ENCODE data around the gene CHRNA10.
"Not testable (repeated sequence)": the region's sequence is repeated elsewhere in the genome, so short reads cannot be mapped to it uniquely, and the experiment has no call there.

CHRNA10 gene

GRCh38 chr11:3659595-3660515 is 11.3 kb downstream of the CHRNA10 start:
- no peaks in the 10 kb centered on the region for H4K20me1 ChIP-seq (ENCODE audit: insufficient read depth, low read length)
- H3K4me3 ChIP-seq (ENCODE audit: low read depth, low read length, poor library complexity, severe bottlenecking): no peak overlapping the region
- peaks cover 6% of the 10 kb centered on the region for H3K36me3 ChIP-seq (ENCODE audit: insufficient read depth, low read length)
- H3K79me2 ChIP-seq (ENCODE audit: insufficient read depth, low read length): no peaks in the 10 kb centered on the region
- no peak for TF ChIP-seq EZH2 (IDR thresholded peaks at IDR 0.05; ENCODE audit: borderline replicate concordance, low read length)
- no peak for TF ChIP-seq CTCF (IDR thresholded peaks at IDR 0.05; ENCODE audit: low read length)
- H3F3A ChIP-seq (ENCODE audit: insufficient read depth, low read length): no peaks in the 10 kb centered on the region
- H3K9ac ChIP-seq (ENCODE audit: low read length): no peak overlapping the region
- H3K4me1 ChIP-seq (ENCODE audit: insufficient read depth, low read length, severe bottlenecking): no peaks in the 10 kb centered on the region
- no peak overlapping the region for H3K27ac ChIP-seq (ENCODE audit: low read depth, low read length, poor library complexity, severe bottlenecking)
- no peaks in the 10 kb centered on the region for H3K9me3 ChIP-seq (ENCODE audit: low read length)
- no peaks in the 10 kb centered on the region for H3K9me2 ChIP-seq (ENCODE audit: low read depth, low read length)
- no peaks in the 10 kb centered on the region for H3K27me3 ChIP-seq (ENCODE audit: insufficient read depth, low read length)
- no peak overlapping the region for H3K4me2 ChIP-seq (ENCODE audit: low read length)
- no peak overlapping the region for H2AFZ ChIP-seq (ENCODE audit: low read length)

- no peak overlapping the region for H3K4me2 ChIP-seq (ENCODE audit: low read length)
- H3K9ac ChIP-seq (ENCODE audit: low read length): no peak overlapping the region
- TF ChIP-seq CTCF (IDR thresholded peaks at IDR 0.05; ENCODE audit: low read length) (no peak), EZH2 (IDR thresholded peaks at IDR 0.05; ENCODE audit: borderline replicate concordance, low read length) (no peak)
- H2AFZ ChIP-seq (ENCODE audit: low read length): no peak overlapping the region
- H4K20me1 ChIP-seq (ENCODE audit: insufficient read depth, low read length): no peaks in the 10 kb centered on the region
- no peaks in the 10 kb centered on the region for H3K27me3 ChIP-seq (ENCODE audit: insufficient read depth, low read length)
- no peaks in the 10 kb centered on the region for H3K9me2 ChIP-seq (ENCODE audit: low read depth, low read length)
- H3F3A ChIP-seq (ENCODE audit: insufficient read depth, low read length): no peaks in the 10 kb centered on the region
- H3K36me3 ChIP-seq (ENCODE audit: insufficient read depth, low read length): no peaks in the 10 kb centered on the region
- no peak overlapping the region for H3K27ac ChIP-seq (ENCODE audit: low read depth, low read length, poor library complexity, severe bottlenecking)
- H3K4me1 ChIP-seq (ENCODE audit: insufficient read depth, low read length, severe bottlenecking): no peaks in the 10 kb centered on the region
- H3K79me2 ChIP-seq (ENCODE audit: insufficient read depth, low read length): no peaks in the 10 kb centered on the region
- no peaks in the 10 kb centered on the region for H3K9me3 ChIP-seq (ENCODE audit: low read length)
- H3K4me3 ChIP-seq (ENCODE audit: low read depth, low read length, poor library complexity, severe bottlenecking): no peak overlapping the region
Measured at GRCh38 chr11:3658252-3658651, 12.9 kb downstream of the CHRNA10 start.

GRCh38 chr11:3657331-3657730 is 13.9 kb downstream of the CHRNA10 start:
- H3K9ac ChIP-seq (ENCODE audit: low read length); H3K4me3 ChIP-seq (ENCODE audit: low read depth, low read length, poor library complexity, severe bottlenecking); H3F3A ChIP-seq (ENCODE audit: insufficient read depth, low read length); H3K27me3 ChIP-seq (ENCODE audit: insufficient read depth, low read length); H4K20me1 ChIP-seq (ENCODE audit: insufficient read depth, low read length); H3K4me2 ChIP-seq (ENCODE audit: low read length); H3K36me3 ChIP-seq (ENCODE audit: insufficient read depth, low read length); H3K9me3 ChIP-seq (ENCODE audit: low read length); H3K4me1 ChIP-seq (ENCODE audit: insufficient read depth, low read length, severe bottlenecking); H3K27ac ChIP-seq (ENCODE audit: low read depth, low read length, poor library complexity, severe bottlenecking); H3K79me2 ChIP-seq (ENCODE audit: insufficient read depth, low read length); H2AFZ ChIP-seq (ENCODE audit: low read length); H3K9me2 ChIP-seq (ENCODE audit: low read depth, low read length): not testable (repeated sequence)

GRCh38 chr11:3655547-3655946 is 15.6 kb downstream of the CHRNA10 start:
- Histone ChIP-seq H3K4me3 (ENCODE audit: low read depth, low read length, poor library complexity, severe bottlenecking) (no peak overlapping the region), H3K9ac (ENCODE audit: low read length) (no peak overlapping the region), H3K36me3 (ENCODE audit: insufficient read depth, low read length) (no peaks in the 10 kb centered on the region), H3K9me3 (ENCODE audit: low read length) (no peaks in the 10 kb centered on the region), H3K9me2 (ENCODE audit: low read depth, low read length) (no peaks in the 10 kb centered on the region), H4K20me1 (ENCODE audit: insufficient read depth, low read length) (no peaks in the 10 kb centered on the region), H3K4me2 (ENCODE audit: low read length) (no peak overlapping the region), H2AFZ (ENCODE audit: low read length) (no peak overlapping the region), H3K27ac (ENCODE audit: low read depth, low read length, poor library complexity, severe bottlenecking) (no peak overlapping the region), H3K27me3 (ENCODE audit: insufficient read depth, low read length) (no peaks in the 10 kb centered on the region), H3K79me2 (ENCODE audit: insufficient read depth, low read length) (no peaks in the 10 kb centered on the region), H3K4me1 (ENCODE audit: insufficient read depth, low read length, severe bottlenecking) (no peaks in the 10 kb centered on the region), H3F3A (ENCODE audit: insufficient read depth, low read length) (no peaks in the 10 kb centered on the region)
- TF ChIP-seq EZH2 (IDR thresholded peaks at IDR 0.05; ENCODE audit: borderline replicate concordance, low read length) (no peak), CTCF (IDR thresholded peaks at IDR 0.05; ENCODE audit: low read length) (no peak)

GRCh38 chr11:3652514-3652913 is 18.7 kb downstream of the CHRNA10 start:
- H3K9me2 ChIP-seq (ENCODE audit: low read depth, low read length); H2AFZ ChIP-seq (ENCODE audit: low read length); H3K9me3 ChIP-seq (ENCODE audit: low read length); H3K4me2 ChIP-seq (ENCODE audit: low read length); H3K27me3 ChIP-seq (ENCODE audit: insufficient read depth, low read length); H3K36me3 ChIP-seq (ENCODE audit: insufficient read depth, low read length); H3K79me2 ChIP-seq (ENCODE audit: insufficient read depth, low read length); H3K4me3 ChIP-seq (ENCODE audit: low read depth, low read length, poor library complexity, severe bottlenecking); H3K4me1 ChIP-seq (ENCODE audit: insufficient read depth, low read length, severe bottlenecking); H3K27ac ChIP-seq (ENCODE audit: low read depth, low read length, poor library complexity, severe bottlenecking); H3F3A ChIP-seq (ENCODE audit: insufficient read depth, low read length); H3K9ac ChIP-seq (ENCODE audit: low read length); H4K20me1 ChIP-seq (ENCODE audit: insufficient read depth, low read length): not testable (repeated sequence)
